Body of pancreas (tissue), 4 donors: Measurements from ENCODE around the gene CDAN1.

ENCODE experiments used
- CTCF ChIP-seq, 7 experiments: fragments of 450-650 bp in 4 of 7; fragments of 200-600 bp in 3 of 7; sonication (generic) in 3 of 7; IDR thresholded peaks; one replicate each; pipeline ENCODE4 v1.5.1; 2016 to 2019; ENCODE audit warnings: antibody characterized with exemption in 7 of 7
- POLR2A ChIP-seq, 3 donors: fragments of 450-650 bp; IDR thresholded peaks; one replicate each; pipeline ENCODE4 v1.6.1; 2016; ENCODE audit warnings: antibody characterized with exemption in 3 of 3, mild to moderate bottlenecking in 2 of 3

- no peak for TF ChIP-seq POLR2A (IDR thresholded peaks at IDR 0.05)
- TF ChIP-seq CTCF (IDR thresholded peaks at IDR 0.05) = no peak
Observed at GRCh38 chr15:42692536-42692935, 44.4 kb downstream of the CDAN1 start.
